NCI-H2196 (cell line): ENCODE measurements around the gene ZNF606.

Experiments
- DNase-seq: peaks from one replicate; lab custom pipeline; 2025; ENCODE audit not compliant: unreplicated experiment; lab: John Stamatoyannopoulos, UW

ZNF606 gene

GRCh38 chr19:58002384-58003173 is at the start of gene ZNF606:
ZNF606 (minus strand) TSS chr19:58002820; CDS start chr19:58001319, 1,501 bp downstream.
- DNase-seq: peak; percentile 82

GRCh38 chr19:58052256-58052655 is 49.6 kb upstream of the ZNF606 start:
- DNase-seq: no peak

- DNase-seq: no peak
Measured at GRCh38 chr19:58047672-58048071, 45.1 kb upstream of the ZNF606 start.

GRCh38 chr19:58046856-58047255 is 44.2 kb upstream of the ZNF606 start:
- DNase-seq: no peak

GRCh38 chr19:58045411-58046050 is 42.9 kb upstream of the ZNF606 start:
- no peak for DNase-seq

DNA sequence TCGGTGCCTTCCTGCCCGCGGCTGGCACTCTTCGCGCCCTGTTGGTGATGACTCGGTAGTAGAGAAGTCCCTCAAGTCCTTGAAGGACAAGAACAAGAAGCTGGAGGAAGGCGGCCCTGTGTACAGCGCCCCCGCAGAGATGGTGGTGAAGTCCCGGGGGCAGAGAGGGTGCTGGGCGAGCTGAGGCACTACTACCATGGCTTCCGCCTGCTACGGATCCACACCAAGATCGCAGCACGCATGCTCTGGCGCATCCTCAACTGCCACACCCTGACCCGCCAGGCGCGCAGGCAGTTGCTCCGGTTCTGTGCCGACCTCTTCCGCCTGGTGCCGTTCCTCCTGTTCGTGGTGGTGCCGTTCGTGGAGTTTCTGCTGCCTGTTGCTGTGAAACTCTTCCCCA is 42.3 kb upstream of the ZNF606 start:
- DNase-seq: no peak

GRCh38 chr19:58044391-58044790 is 41.8 kb upstream of the ZNF606 start:
- no peak for DNase-seq

GRCh38 chr19:58042495-58043340 is 40.1 kb upstream of the ZNF606 start:
- DNase-seq: no peak

DNA sequence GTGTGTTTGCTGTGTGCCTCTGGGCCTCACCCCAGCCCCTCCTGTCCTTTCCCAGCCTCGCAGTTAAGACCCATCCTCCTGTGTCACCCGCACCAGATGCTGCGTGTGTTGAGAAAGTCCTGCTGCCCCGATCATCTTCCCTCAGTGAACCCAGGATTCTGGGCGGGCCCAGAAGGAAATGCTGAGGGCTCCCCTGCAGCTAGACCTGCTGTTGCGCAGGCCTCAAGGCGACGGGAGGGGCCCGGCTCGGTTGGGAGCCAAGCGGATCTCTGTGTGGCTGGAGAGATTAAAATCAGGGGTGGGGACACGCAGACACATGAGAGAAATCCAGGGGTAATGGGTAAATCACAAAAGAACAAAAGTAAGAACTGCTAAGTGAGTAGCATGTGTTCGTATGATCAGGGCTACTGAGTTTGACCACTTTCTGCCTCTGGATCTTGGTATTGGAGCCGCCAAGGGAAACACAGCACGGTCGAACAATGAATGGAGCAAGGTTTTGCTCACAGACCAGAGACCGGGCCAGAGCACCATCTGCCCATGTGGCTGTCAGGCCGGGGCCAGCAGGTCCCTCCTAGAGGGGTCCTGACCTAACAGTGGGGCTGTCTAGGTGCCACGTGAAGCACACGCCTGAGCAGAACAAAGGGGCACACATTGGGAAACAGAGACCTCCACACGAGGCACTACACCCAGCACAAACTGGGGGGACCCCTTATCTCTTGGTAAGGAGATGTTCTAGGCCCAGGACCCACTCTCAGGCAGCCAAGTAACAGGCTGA is 38.3 kb upstream of the ZNF606 start:
- no peak for DNase-seq

DNA sequence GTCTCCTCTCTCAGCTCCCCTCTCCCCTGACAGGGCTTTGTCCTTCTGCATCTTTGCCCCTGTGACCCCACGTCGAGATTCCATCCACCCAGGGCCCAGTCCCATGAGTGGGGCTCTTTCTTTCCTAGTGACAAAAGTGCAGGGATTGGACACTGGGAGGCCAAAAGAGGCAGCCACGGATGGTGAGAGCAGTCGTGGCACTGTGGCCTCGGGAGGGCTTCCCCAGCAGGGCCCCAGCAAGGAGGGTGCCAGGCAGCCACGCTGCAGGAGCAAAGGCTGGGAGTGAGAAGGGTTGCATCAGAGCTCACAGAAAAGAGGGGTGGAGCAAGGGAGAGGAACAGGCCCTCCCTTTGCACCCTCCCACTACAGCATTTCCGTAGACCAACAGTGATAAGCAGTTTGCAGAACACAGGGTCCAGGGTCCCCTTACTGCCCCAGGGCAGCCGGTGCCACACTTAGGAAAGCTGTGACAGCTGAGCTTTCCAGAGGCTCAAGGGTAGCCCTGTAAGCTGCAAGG is 36.1 kb upstream of the ZNF606 start:
- no peak for DNase-seq

- no peak for DNase-seq
Measured at GRCh38 chr19:58037927-58038687, 35.5 kb upstream of the ZNF606 start.

DNA sequence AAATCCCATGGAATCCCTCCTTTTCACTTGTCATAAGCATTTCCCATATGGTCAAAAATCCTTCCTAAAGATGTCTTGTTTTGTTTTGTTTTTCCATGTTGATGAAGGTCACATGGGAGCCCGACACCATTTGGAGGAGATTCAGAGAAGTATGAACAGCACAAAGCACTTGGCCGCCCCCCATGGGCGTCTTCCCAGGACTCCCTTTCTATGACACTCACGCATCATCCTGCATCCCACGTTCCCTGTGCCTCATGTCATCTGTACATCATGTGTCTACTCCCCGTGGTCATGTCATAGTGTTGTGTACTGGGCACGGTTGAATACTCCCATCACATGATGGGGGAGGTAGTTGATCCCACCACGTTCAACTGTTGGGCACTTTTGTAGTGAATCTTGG is 33.2 kb upstream of the ZNF606 start:
- no peak for DNase-seq

DNA sequence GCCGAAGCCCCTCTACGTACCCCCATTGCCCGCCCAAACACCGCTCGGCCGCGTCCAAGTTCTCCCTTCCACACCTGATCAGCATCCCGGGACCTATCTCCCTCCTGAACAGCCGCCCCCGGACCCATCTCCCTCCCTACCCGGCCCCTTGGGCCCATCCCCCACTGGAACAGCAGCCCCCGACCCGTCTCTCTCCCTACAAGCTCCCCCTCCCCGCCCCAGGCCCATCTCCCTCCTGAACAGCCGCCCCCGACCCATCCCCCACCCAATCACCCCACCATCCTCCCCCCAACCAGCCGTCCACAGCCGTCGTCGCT is 31.8 kb upstream of the ZNF606 start:
- no peak for DNase-seq

GRCh38 chr19:58033741-58034476 is 31.3 kb upstream of the ZNF606 start, which contains the start of gene ZSCAN1:
ZSCAN1 (plus strand) TSS chr19:58034025; CDS start chr19:58037837, 3,812 bp downstream.
- no peak for DNase-seq

DNA sequence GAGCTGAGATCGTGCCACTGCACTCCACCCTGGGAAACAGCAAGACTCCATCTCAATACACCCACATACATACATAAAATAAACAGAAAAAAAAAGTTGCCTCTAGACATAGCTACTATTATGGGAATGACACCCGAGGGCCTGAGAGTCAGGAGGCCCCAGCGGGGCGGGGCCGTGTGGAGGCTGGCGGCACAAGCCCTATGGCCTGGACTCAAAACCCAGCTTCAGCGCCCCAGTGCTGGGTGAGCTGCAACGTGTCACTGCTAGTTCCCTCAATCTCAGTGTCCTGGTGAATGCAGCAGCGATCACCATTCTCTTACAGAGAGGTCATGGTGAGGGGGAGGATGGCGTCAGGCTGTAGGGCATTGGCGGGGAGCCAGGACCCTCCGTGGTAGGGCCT is 22.0 kb upstream of the ZNF606 start:
- no peak for DNase-seq

DNA sequence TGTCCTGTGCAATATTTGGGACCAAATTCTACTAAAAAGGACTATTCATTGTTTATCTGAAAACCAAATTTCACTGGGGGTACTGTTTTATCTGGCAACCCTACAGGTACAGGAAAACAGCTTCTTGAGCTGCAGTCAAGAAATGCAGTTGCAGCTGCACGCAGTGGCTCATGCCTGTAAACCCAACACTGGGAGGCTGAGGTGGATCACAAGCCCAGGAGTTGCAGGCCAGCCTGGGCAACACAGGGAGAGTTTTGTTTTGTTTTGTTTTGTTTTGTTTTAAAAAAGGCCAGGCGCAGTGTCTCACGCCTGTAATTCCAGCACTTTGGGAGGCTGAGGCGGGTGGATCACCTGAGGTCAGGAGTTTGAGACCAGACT is 19.7 kb upstream of the ZNF606 start:
- no peak for DNase-seq

GRCh38 chr19:58021541-58022282 is 19.1 kb upstream of the ZNF606 start:
- no peak for DNase-seq

- DNase-seq: no peak
Measured at GRCh38 chr19:58020129-58020528, 17.5 kb upstream of the ZNF606 start.

GRCh38 chr19:58014141-58014540 is 11.5 kb upstream of the ZNF606 start:
- DNase-seq: no peak
